HS-5 (cell line): ENCODE results near the gene CMTR1.

Experiments used
- DNase-seq: peaks from one replicate; pipeline ENCODE4 v3.0.0-alpha.2; 2012; ENCODE audit warnings: low read depth

The CMTR1 gene

GRCh38 chr6:37477656-37478435 lies 44.8 kb downstream of the CMTR1 start:
- no peak for DNase-seq

- DNase-seq: no peak
Measured at GRCh38 chr6:37478827-37479226, 45.8 kb downstream of the CMTR1 start.

GRCh38 chr6:37479266-37479854 lies 46.3 kb downstream of the CMTR1 start:
- no peak for DNase-seq

GRCh38 chr6:37480118-37480736 lies 47.2 kb downstream of the CMTR1 start:
- no peak for DNase-seq

- DNase-seq: no peak
Measured at GRCh38 chr6:37480951-37481534, 48.0 kb downstream of the CMTR1 start.

GRCh38 chr6:37481711-37482605 lies 48.9 kb downstream of the CMTR1 start:
- DNase-seq: no peak

- no peak for DNase-seq
Measured at GRCh38 chr6:37482606-37483251, 49.7 kb downstream of the CMTR1 start.

- DNase-seq: no peak
Measured at GRCh38 chr6:37483252-37483901, 50.4 kb downstream of the CMTR1 start.

GRCh38 chr6:37483917-37484785 lies 51.1 kb downstream of the CMTR1 start:
- DNase-seq: no peak

GRCh38 chr6:37484786-37485170 lies 51.8 kb downstream of the CMTR1 start:
- no peak for DNase-seq

- DNase-seq: no peak
Measured at GRCh38 chr6:37485291-37485702, 52.3 kb downstream of the CMTR1 start.

GRCh38 chr6:37486121-37486839 lies 53.3 kb downstream of the CMTR1 start:
- no peak for DNase-seq

GRCh38 chr6:37487591-37488380 lies 54.8 kb downstream of the CMTR1 start:
- DNase-seq: no peak

GRCh38 chr6:37488476-37488875 lies 55.5 kb downstream of the CMTR1 start:
- no peak for DNase-seq

- DNase-seq: no peak
Measured at GRCh38 chr6:37489697-37490336, 56.8 kb downstream of the CMTR1 start.

- DNase-seq: no peak
Measured at GRCh38 chr6:37490536-37491170, 57.6 kb downstream of the CMTR1 start.

GRCh38 chr6:37491171-37491829 lies 58.3 kb downstream of the CMTR1 start:
- no peak for DNase-seq
